Endothelial cell of umbilical vein (primary cell): ENCODE data around the gene STK16. TPM values are rescaled to one million over a fixed set of nuclear protein-coding genes. Genes with fewer than 3 reads are reported as not detected.

ENCODE experiments used
- BruUV-seq: library from RNA; stranded (reverse); fragments of 400-500 nt; replicated peaks from 2 replicates; lab custom pipeline; 2021; lab: Mats Ljungman, UMichigan
- CTCF ChIA-PET: fragments of 300-600, 350-600 bp; sonication (Branson Sonifier 250); formaldehyde crosslinking; loops from one replicate; lab custom pipeline; 2021; ENCODE audit warnings: antibody characterized with exemption, inconsistent platforms; lab: Charles Lee
- POLR2A ChIA-PET: fragments of 300-600, 350-600 bp; sonication (Branson Sonifier 250); formaldehyde crosslinking; loops from one replicate; lab custom pipeline; 2021; ENCODE audit warnings: antibody characterized with exemption, inconsistent platforms; lab: Charles Lee
- DNase-seq: peaks from one replicate; pipeline ENCODE4 v3.0.0-alpha.2; 2011; ENCODE audit warnings: low read depth, low spot score
- FAIRE-seq: peaks from 2 replicates; lab custom pipeline; 2011; peaks lifted over from hg19 to GRCh38; lab: Jason Lieb, UNC
- H2AFZ ChIP-seq: 2 replicates; pipeline ENCODE4 v1.6.0; 2012; ENCODE audit warnings: low read depth, low read length, control low read depth, inconsistent platforms
- H3K27ac ChIP-seq: 2 replicates; pipeline ENCODE4 v1.5.1; 2011; ENCODE audit warnings: low read depth, mild to moderate bottlenecking, control low read depth, low read length, moderate library complexity; ENCODE audit not compliant: insufficient read depth
- H3K27me3 ChIP-seq, 2 experiments: 2 replicates each; pipeline versions ENCODE4 v1.6.0 to v1.6.1; 2011; ENCODE audit warnings: low read length in 2 of 2, mixed read lengths in 1 of 2; ENCODE audit not compliant: control insufficient read depth in 2 of 2, insufficient read depth in 2 of 2
- H3K36me3 ChIP-seq, 2 experiments: 2 replicates in 1 of 2; 3 replicates in 1 of 2; pipeline ENCODE4 v1.5.1; 2011; ENCODE audit warnings: low read length in 2 of 2, mild to moderate bottlenecking in 1 of 2, moderate library complexity in 1 of 2; ENCODE audit not compliant: control insufficient read depth in 2 of 2, insufficient read depth in 2 of 2; ENCODE audit errors: extremely low read depth in 1 of 2
- H3K4me1 ChIP-seq: 3 replicates; pipeline ENCODE4 v1.5.1; 2011; ENCODE audit warnings: mild to moderate bottlenecking, low read length; ENCODE audit not compliant: control insufficient read depth, insufficient read depth; ENCODE audit errors: extremely low read depth
- H3K4me2 ChIP-seq: 2 replicates; pipeline ENCODE4 v1.6.1; 2011; ENCODE audit warnings: low read length, control low read depth, mixed read lengths; ENCODE audit not compliant: insufficient read depth
- H3K4me3 ChIP-seq, 3 experiments: fragments of 200-600 bp in 1 of 3; sonication (generic), shearing (Covaris generic) in 1 of 3; replicated peaks in 1 of 3; 2 replicates each; pipeline ENCODE4 v1.5.1; 2011 to 2016; ENCODE audit warnings: control low read depth in 3 of 3, low read length in 3 of 3, mild to moderate bottlenecking in 2 of 3, inconsistent platforms in 1 of 3, low read depth in 1 of 3, moderate library complexity in 1 of 3; ENCODE audit not compliant: insufficient read depth in 1 of 3
- H3K79me2 ChIP-seq: 2 replicates; pipeline ENCODE4 v1.6.0; 2012; ENCODE audit warnings: low read length, inconsistent platforms; ENCODE audit not compliant: control insufficient read depth, insufficient read depth
- H3K9ac ChIP-seq: replicated peaks from 2 replicates; pipeline ENCODE3; 2011; ENCODE audit warnings: low read length, control low read depth; ENCODE audit not compliant: insufficient read depth; ENCODE audit errors: extremely low read depth
- H3K9me1 ChIP-seq: replicated peaks from 3 replicates; pipeline ENCODE4 v1.6.0; 2011; ENCODE audit warnings: mild to moderate bottlenecking, low read length; ENCODE audit not compliant: control insufficient read depth, insufficient read depth; ENCODE audit errors: extremely low read depth
- H3K9me3 ChIP-seq: replicated peaks from 2 replicates; pipeline ENCODE4 v1.5.1; 2012; ENCODE audit warnings: low read length, inconsistent platforms; ENCODE audit not compliant: control insufficient read depth, insufficient read depth
- H4K20me1 ChIP-seq: replicated peaks from 2 replicates; pipeline ENCODE3; 2011; ENCODE audit warnings: mild to moderate bottlenecking, low read length; ENCODE audit not compliant: control insufficient read depth, insufficient read depth; ENCODE audit errors: extremely low read depth
- CTCF ChIP-seq, 2 donors: IDR thresholded peaks; 1 replicate in 1 of 2; 2 replicates in 1 of 2; pipeline ENCODE4 v1.5.1; 2011; ENCODE audit warnings: low read length in 2 of 2, mild to moderate bottlenecking in 2 of 2, moderate library complexity in 2 of 2, control low read depth in 1 of 2, inconsistent platforms in 1 of 2, low read depth in 1 of 2; ENCODE audit not compliant: insufficient read depth in 1 of 2; ENCODE audit errors: extremely low read depth in 1 of 2
- EZH2 ChIP-seq: IDR thresholded peaks from 2 replicates; pipeline ENCODE4 v1.6.1; 2012; ENCODE audit warnings: borderline replicate concordance, low read depth, mild to moderate bottlenecking, moderate library complexity, low read length, inconsistent platforms; ENCODE audit not compliant: severe bottlenecking
- FOS ChIP-seq: IDR thresholded peaks from 2 replicates; pipeline ENCODE4 v1.6.1; 2011; ENCODE audit warnings: mild to moderate bottlenecking, low read length, moderate library complexity, borderline replicate concordance; ENCODE audit not compliant: insufficient read depth
- GATA2 ChIP-seq: IDR thresholded peaks from 2 replicates; pipeline ENCODE4 v1.7.0; 2011; ENCODE audit warnings: low read depth, mild to moderate bottlenecking, moderate library complexity, mixed read lengths, low read length; ENCODE audit not compliant: insufficient read length, insufficient read depth
- JUN ChIP-seq: IDR thresholded peaks from 2 replicates; pipeline ENCODE4 v1.6.1; 2011; ENCODE audit warnings: borderline replicate concordance, low read depth; ENCODE audit not compliant: insufficient read length, insufficient read depth
- MAX ChIP-seq: IDR thresholded peaks from 2 replicates; pipeline ENCODE4 v1.6.1; 2011; ENCODE audit not compliant: insufficient read depth, insufficient read length
- MYC ChIP-seq: IDR thresholded peaks from one replicate; pipeline ENCODE4 v1.6.1; 2011; ENCODE audit warnings: mild to moderate bottlenecking, low read depth, low read length
- POLR2A ChIP-seq: IDR thresholded peaks from 2 replicates; pipeline ENCODE4 v1.6.1; 2012; ENCODE audit warnings: low read depth, mild to moderate bottlenecking, control low read depth, low read length
- POLR2AphosphoS5 ChIP-seq: IDR thresholded peaks from 2 replicates; pipeline ENCODE4 v1.6.1; 2012; ENCODE audit warnings: low read depth, mild to moderate bottlenecking, control low read depth, low read length, moderate library complexity; ENCODE audit not compliant: insufficient read depth
- dilution Hi-C: fragments of 300-500 bp; cut with MboI; formaldehyde crosslinking; loops from one replicate; pipeline ENCODE4 v1.15.0; 2019; ENCODE audit warnings: low sequenced_read_pairs; ENCODE audit not compliant: extremely low pct_ligation_motif_present
- intact Hi-C: fragments of 100-400 bp; cut with micrococcal nuclease; formaldehyde crosslinking; loops from one replicate; pipeline ENCODE4 v1.10.0; 2022
- polyA plus RNA-seq, 4 experiments: library from polyadenylated mRNA; depleted of rRNA in 3 of 4; stranded (reverse) in 3 of 4; unstranded in 1 of 4; fragments of >200 nt; gene quantifications; 2 replicates each; pipeline versions ENCODE4 v1.2.1 to v1.2.3, GENCODE V29; 2011 to 2012; ENCODE audit warnings: missing spikeins in 1 of 4
- total RNA-seq: library from RNA; stranded (reverse); gene quantifications from 2 replicates; pipeline ENCODE4 v1.2.3, GENCODE V29; 2021

STK16 gene
- total and polyA plus RNA-seq, 2 donors (not counting 3 experiments of a cell fraction or from before 2014, with no cell fraction given), result 18.8 to 63.2 TPM

GRCh38 chr2:219205165-219205538 lies 40.1 kb upstream of the STK16 start:
- Histone ChIP-seq H3K9me1 (no peaks in the 10 kb centered on the region), H2AFZ (no peak overlapping the region), H3K36me3 (peaks cover 0 to 7% of the 10 kb centered on the region in 2 experiments), H3K79me2 (no peaks in the 10 kb centered on the region), H3K27me3 (no peaks in the 10 kb centered on the region), H3K4me2 (no peak overlapping the region), H3K9ac (no peak overlapping the region), H3K9me3 (no peaks in the 10 kb centered on the region), H3K4me1 (peaks cover 18% of the 10 kb centered on the region), H3K27ac (no peak overlapping the region), H4K20me1 (no peaks in the 10 kb centered on the region), H3K4me3 (no peak overlapping the region)
- POLR2A ChIA-PET, result no interaction called here
- intact Hi-C loops (no loop called here), dilution Hi-C loops (no loop called here)
- TF ChIP-seq EZH2 (no peak), JUN (no peak), FOS (no peak)
- no peak for DNase-seq
- CTCF ChIA-PET, result interaction anchor here (1.4 kb wide), 1 partner anchor 16 kb away, joined by 4 read pairs; no protein-coding TSS in a partner anchor
- BruUV-seq, result no TSS peak
- no peak for FAIRE-seq

- no peaks in the 10 kb centered on the region for H3K9me3 ChIP-seq
- H3K9me1 ChIP-seq, result no peaks in the 10 kb centered on the region
- H3K4me1 ChIP-seq, result peaks cover 18% of the 10 kb centered on the region
- H4K20me1 ChIP-seq, result no peaks in the 10 kb centered on the region
- TF ChIP-seq MYC (no peak), GATA2 (no peak), POLR2AphosphoS5 (no peak), MAX (no peak), POLR2A (no peak), CTCF (IDR thresholded peaks at IDR 0.05; ENCODE audit: extremely low read depth in 1 of 2, insufficient read depth in 1 of 2, low read depth in 1 of 2, low read length in 2 of 2) (no peak), FOS (no peak), EZH2 (no peak)
- H3K4me3 ChIP-seq, result peak overlapping the region; percentile 27 to 83 (median 73)
- peak overlapping the region; percentile 60 for H3K9ac ChIP-seq
- H2AFZ ChIP-seq, result peak overlapping the region; percentile 97
- H3K27me3 ChIP-seq, result no peaks in the 10 kb centered on the region
- FAIRE-seq (no peak), DNase-seq (no peak)
- no peaks in the 10 kb centered on the region for H3K79me2 ChIP-seq
- H3K36me3 ChIP-seq, result peaks cover 0 to 7% of the 10 kb centered on the region in 2 experiments
- ChIA-PET CTCF (interaction anchor here (1.0 to 3.1 kb wide), 10 partner anchors 9 to 176 kb away, joined by 3 to 14 read pairs (median 7); partner anchors contain the start of genes CNPPD1 and DNAJB2), POLR2A (interaction anchor here (0.7 kb wide), 1 partner anchor 30 kb away, joined by 3 read pairs; the partner anchor contains the start of gene CNPPD1)
- BruUV-seq, result no TSS peak
- dilution Hi-C loops, result no loop called here
- H3K27ac ChIP-seq, result peak overlapping the region; percentile 25
- intact Hi-C loops, result loop anchor here (1.0 to 2.0 kb wide), 6 partner anchors 23 to 183 kb away; partner anchors contain the start of genes ANKZF1, ATG9A, DNAJB2 and GLB1L
- peak overlapping the region; percentile 90 for H3K4me2 ChIP-seq
Measured at GRCh38 chr2:219205981-219206327, 39.3 kb upstream of the STK16 start.
